Liver (tissue), 9 donors: ENCODE data around the gene KIFC3. TPM values are rescaled to one million over a fixed set of nuclear protein-coding genes. Genes with fewer than 3 reads are reported as not detected.
A peak's percentile ranks its signal among the peaks of the same experiment; 100 is the strongest.

Experiments
- DNase-seq: peaks from one replicate; pipeline ENCODE4 v3.0.0-alpha.2; 2017; ENCODE audit warnings: low spot score
- H3K27ac ChIP-seq, 2 donors: one replicate each; pipeline ENCODE4 v1.7.0; 2013; ENCODE audit warnings: inconsistent platforms in 2 of 2, low read length in 2 of 2, control low read depth in 1 of 2, low read depth in 1 of 2, mild to moderate bottlenecking in 1 of 2
- H3K27me3 ChIP-seq, 4 donors: one replicate each; pipeline versions ENCODE4 v1.6.1 to v1.7.0; 2013; ENCODE audit warnings: low read length in 3 of 4, inconsistent platforms in 1 of 4, mild to moderate bottlenecking in 1 of 4, moderate library complexity in 1 of 4; ENCODE audit not compliant: control insufficient read depth in 4 of 4, insufficient read depth in 4 of 4
- H3K36me3 ChIP-seq, 4 donors: one replicate each; pipeline versions ENCODE4 v1.6.1 to v1.7.0; 2013; ENCODE audit warnings: low read length in 3 of 4, mild to moderate bottlenecking in 3 of 4, low read depth in 1 of 4, moderate library complexity in 1 of 4; ENCODE audit not compliant: control insufficient read depth in 4 of 4, insufficient read depth in 3 of 4
- H3K4me1 ChIP-seq, 4 donors: one replicate each; pipeline versions ENCODE4 v1.6.1 to v1.7.0; 2013; ENCODE audit warnings: low read length in 3 of 4, mild to moderate bottlenecking in 3 of 4, moderate library complexity in 1 of 4; ENCODE audit not compliant: control insufficient read depth in 4 of 4, insufficient read depth in 4 of 4
- H3K4me3 ChIP-seq, 3 donors: one replicate each; pipeline versions ENCODE4 v1.6.1 to v1.7.0; 2013; ENCODE audit warnings: low read length in 3 of 3, control low read depth in 1 of 3, low read depth in 1 of 3, mild to moderate bottlenecking in 1 of 3
- H3K9ac ChIP-seq, 2 donors: one replicate each; pipeline ENCODE4 v1.7.0; 2013; ENCODE audit warnings: low read length in 2 of 2, mild to moderate bottlenecking in 2 of 2, moderate library complexity in 2 of 2, control low read depth in 1 of 2, low read depth in 1 of 2
- H3K9me3 ChIP-seq, 4 donors: one replicate each; pipeline versions ENCODE4 v1.6.1 to v1.7.0; 2013; ENCODE audit warnings: low read length in 3 of 4; ENCODE audit not compliant: control insufficient read depth in 4 of 4
- ATF3 ChIP-seq: IDR thresholded peaks from 2 replicates; pipeline ENCODE4 v1.6.1; 2016; ENCODE audit warnings: antibody characterized with exemption
- CTCF ChIP-seq: fragments of 150-350 bp; IDR thresholded peaks from 2 replicates; pipeline ENCODE4 v1.5.1; 2017; ENCODE audit warnings: improper control_type of control experiment, low read depth, low read length; ENCODE audit not compliant: missing input control
- EGR1 ChIP-seq, 2 donors: IDR thresholded peaks; 2 replicates each; pipeline ENCODE4 v1.6.1; 2016 to 2018; ENCODE audit warnings: antibody characterized with exemption in 2 of 2, low read depth in 2 of 2
- FOXA1 ChIP-seq: IDR thresholded peaks from 2 replicates; pipeline ENCODE4 v1.6.1; 2016; ENCODE audit warnings: antibody characterized with exemption
- FOXA2 ChIP-seq: IDR thresholded peaks from 2 replicates; pipeline ENCODE4 v1.6.1; 2016; ENCODE audit warnings: antibody characterized with exemption
- GABPA ChIP-seq, 2 donors: IDR thresholded peaks in 1 of 2; conservative IDR thresholded peaks in 1 of 2; 2 replicates each; pipeline ENCODE4 v1.6.1; 2016; ENCODE audit warnings: antibody characterized with exemption in 2 of 2, mild to moderate bottlenecking in 1 of 2, moderate library complexity in 1 of 2
- HNF4A ChIP-seq, 2 donors: conservative IDR thresholded peaks; 2 replicates each; pipeline ENCODE4 v1.6.1; 2016; ENCODE audit warnings: antibody characterized with exemption in 2 of 2, mild to moderate bottlenecking in 2 of 2
- HNF4G ChIP-seq: IDR thresholded peaks from 2 replicates; pipeline ENCODE4 v1.6.1; 2016; ENCODE audit warnings: antibody characterized with exemption
- JUND ChIP-seq, 2 donors: IDR thresholded peaks; 2 replicates each; pipeline ENCODE4 v1.6.1; 2016; ENCODE audit warnings: antibody characterized with exemption in 2 of 2
- MAX ChIP-seq: IDR thresholded peaks from 2 replicates; pipeline ENCODE4 v1.6.1; 2016; ENCODE audit warnings: antibody characterized with exemption
- NR2F2 ChIP-seq: IDR thresholded peaks from 2 replicates; pipeline ENCODE4 v1.6.1; 2016; ENCODE audit warnings: antibody characterized with exemption
- RAD21 ChIP-seq, 2 donors: IDR thresholded peaks; 2 replicates each; pipeline ENCODE4 v1.6.1; 2016; ENCODE audit warnings: antibody characterized with exemption in 2 of 2, mild to moderate bottlenecking in 2 of 2
- REST ChIP-seq: IDR thresholded peaks from 2 replicates; pipeline ENCODE4 v1.6.1; 2016; ENCODE audit warnings: antibody characterized with exemption, mild to moderate bottlenecking
- RXRA ChIP-seq, 2 donors: IDR thresholded peaks; 2 replicates each; pipeline ENCODE4 v1.6.1; 2017 to 2018; ENCODE audit warnings: antibody characterized with exemption in 2 of 2, mild to moderate bottlenecking in 1 of 2
- SP1 ChIP-seq: IDR thresholded peaks from 2 replicates; pipeline ENCODE4 v1.6.1; 2018; ENCODE audit warnings: antibody characterized with exemption, mild to moderate bottlenecking
- TAF1 ChIP-seq: conservative IDR thresholded peaks from 2 replicates; pipeline ENCODE4 v1.6.1; 2016; ENCODE audit warnings: antibody characterized with exemption, mild to moderate bottlenecking
- YY1 ChIP-seq: IDR thresholded peaks from 2 replicates; pipeline ENCODE4 v1.6.1; 2016; ENCODE audit warnings: antibody characterized with exemption, mild to moderate bottlenecking
- ZBTB33 ChIP-seq: IDR thresholded peaks from 2 replicates; pipeline ENCODE4 v1.6.1; 2016; ENCODE audit warnings: antibody characterized with exemption
- WGBS: extraction: QIAGEN DNeasy Blood & Tissue Kit; methylation state at CpG from one replicate; pipeline ENCODE4 v1.1.7; 2013; 5-methylcytosine and 5-hydroxymethylcytosine counted together
- polyA plus RNA-seq, 2 donors: library from polyadenylated mRNA; stranded (reverse) in 1 of 2; unstranded in 1 of 2; fragments of 200-250 nt in 1 of 2; fragments of >200 nt in 1 of 2; fragmentation: Nextera tagmentation in 1 of 2; extraction: Ambion mirVana in 1 of 2; gene quantifications; one replicate each; pipeline versions ENCODE4 v1.2.1 to v1.2.3, GENCODE V29; 2013 to 2015
- total RNA-seq, 2 donors: library from RNA; depleted of rRNA; stranded (reverse); fragments of >200 nt; gene quantifications; one replicate each; pipeline ENCODE4 v1.2.3, GENCODE V29; 2014
- donor health status: healthy.
- donor health status: healthy.
- donor health status: healthy.
- donor health status: healthy.
- donor health status: healthy.

KIFC3 gene
- total and polyA plus RNA-seq, 4 donors = 16.5 to 103 (median 27.4) TPM

GRCh38 chr16:57735755-57736418 lies 66.4 kb downstream of the KIFC3 start, which contains the start of gene KATNB1:
Gene KATNB1, plus strand, starts transcription at chr16:57735770. Its CDS starts 1,474 bp downstream, at chr16:57737244.
- Histone ChIP-seq H3K27ac (peak within 1 kb of the TSS; percentile 68 to 92), H3K9me3 (no peaks in the 10 kb centered on the region), H3K27me3 (no peaks in the 10 kb centered on the region), H3K4me1 (peaks cover 8 to 22% (median 18%) of the 10 kb centered on the region in 4 donors), H3K36me3 (no peaks in the 10 kb centered on the region), H3K9ac (peak within 1 kb of the TSS; percentile 59 to 98), H3K4me3 (peak within 1 kb of the TSS; percentile 65 to 91 (median 84))
- no peak for DNase-seq
- no peak for TF ChIP-seq MAX
- TF ChIP-seq FOXA2 = no peak
- no peak for TF ChIP-seq RAD21 (IDR thresholded peaks at IDR 0.05)
- TF ChIP-seq HNF4G = no peak
- no peak for TF ChIP-seq TAF1
- no peak for TF ChIP-seq GABPA (IDR thresholded peaks at IDR 0.05 in 1 of 2, conservative IDR thresholded peaks at IDR 0.05 in 1 of 2)
- no peak for TF ChIP-seq SP1
- TF ChIP-seq YY1 = no peak
- no peak for TF ChIP-seq RXRA (IDR thresholded peaks at IDR 0.05)
- TF ChIP-seq JUND (IDR thresholded peaks at IDR 0.05) = no peak
- TF ChIP-seq ATF3 = no peak
- TF ChIP-seq NR2F2 = no peak
- no peak for TF ChIP-seq CTCF
- TF ChIP-seq HNF4A (conservative IDR thresholded peaks at IDR 0.05) = no peak
- 1% methylated on average over 35 of the region's 35 CpGs for WGBS

- Histone ChIP-seq H3K27ac (peak overlapping the region; percentile 68 to 92), H3K4me1 (peaks cover 8 to 22% (median 18%) of the 10 kb centered on the region in 4 donors), H3K9me3 (no peaks in the 10 kb centered on the region), H3K9ac (peak overlapping the region; percentile 59 to 98), H3K4me3 (peak overlapping the region; percentile 65 to 91 (median 84)), H3K36me3 (no peaks in the 10 kb centered on the region), H3K27me3 (no peaks in the 10 kb centered on the region)
- under 1% methylated on average over 45 of the region's 45 CpGs for WGBS
- DNase-seq = peak; percentile 97
- TF ChIP-seq ATF3 = peak; percentile 53
- TF ChIP-seq TAF1 = peak; percentile 84
- TF ChIP-seq GABPA (IDR thresholded peaks at IDR 0.05 in 1 of 2, conservative IDR thresholded peaks at IDR 0.05 in 1 of 2) = peak; percentile 61 to 85
- peak; percentile 100 for TF ChIP-seq YY1
- no peak for TF ChIP-seq MAX
- TF ChIP-seq FOXA1 = no peak
- peak; percentile 54 to 82 for TF ChIP-seq HNF4A (conservative IDR thresholded peaks at IDR 0.05)
- TF ChIP-seq HNF4G = peak; percentile 32
- TF ChIP-seq ZBTB33 = no peak
- peak; percentile 63 to 87 for TF ChIP-seq RXRA (IDR thresholded peaks at IDR 0.05)
- peak in 1 of 2 donors; percentile 47 for TF ChIP-seq RAD21 (IDR thresholded peaks at IDR 0.05)
- peak; percentile 73 for TF ChIP-seq NR2F2
- peak in 1 of 2 donors; percentile 78 for TF ChIP-seq EGR1 (IDR thresholded peaks at IDR 0.05; ENCODE audit: low read depth in 2 of 2)
- no peak for TF ChIP-seq FOXA2
- peak; percentile 85 to 97 for TF ChIP-seq JUND (IDR thresholded peaks at IDR 0.05)
- peak; percentile 53 for TF ChIP-seq REST
- peak; percentile 100 for TF ChIP-seq SP1
Measured at GRCh38 chr16:57734925-57735754, 67.2 kb downstream of the KIFC3 start.
